ENCODE data around the gene PIGR. TPM values are rescaled to one million over a fixed set of nuclear protein-coding genes. Genes with fewer than 3 reads are reported as not detected.
A peak's percentile ranks its signal among the peaks of the same experiment; 100 is the strongest.

Gene PIGR, protein sequence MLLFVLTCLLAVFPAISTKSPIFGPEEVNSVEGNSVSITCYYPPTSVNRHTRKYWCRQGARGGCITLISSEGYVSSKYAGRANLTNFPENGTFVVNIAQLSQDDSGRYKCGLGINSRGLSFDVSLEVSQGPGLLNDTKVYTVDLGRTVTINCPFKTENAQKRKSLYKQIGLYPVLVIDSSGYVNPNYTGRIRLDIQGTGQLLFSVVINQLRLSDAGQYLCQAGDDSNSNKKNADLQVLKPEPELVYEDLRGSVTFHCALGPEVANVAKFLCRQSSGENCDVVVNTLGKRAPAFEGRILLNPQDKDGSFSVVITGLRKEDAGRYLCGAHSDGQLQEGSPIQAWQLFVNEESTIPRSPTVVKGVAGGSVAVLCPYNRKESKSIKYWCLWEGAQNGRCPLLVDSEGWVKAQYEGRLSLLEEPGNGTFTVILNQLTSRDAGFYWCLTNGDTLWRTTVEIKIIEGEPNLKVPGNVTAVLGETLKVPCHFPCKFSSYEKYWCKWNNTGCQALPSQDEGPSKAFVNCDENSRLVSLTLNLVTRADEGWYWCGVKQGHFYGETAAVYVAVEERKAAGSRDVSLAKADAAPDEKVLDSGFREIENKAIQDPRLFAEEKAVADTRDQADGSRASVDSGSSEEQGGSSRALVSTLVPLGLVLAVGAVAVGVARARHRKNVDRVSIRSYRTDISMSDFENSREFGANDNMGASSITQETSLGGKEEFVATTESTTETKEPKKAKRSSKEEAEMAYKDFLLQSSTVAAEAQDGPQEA
- not detected for total RNA-seq

DNA sequence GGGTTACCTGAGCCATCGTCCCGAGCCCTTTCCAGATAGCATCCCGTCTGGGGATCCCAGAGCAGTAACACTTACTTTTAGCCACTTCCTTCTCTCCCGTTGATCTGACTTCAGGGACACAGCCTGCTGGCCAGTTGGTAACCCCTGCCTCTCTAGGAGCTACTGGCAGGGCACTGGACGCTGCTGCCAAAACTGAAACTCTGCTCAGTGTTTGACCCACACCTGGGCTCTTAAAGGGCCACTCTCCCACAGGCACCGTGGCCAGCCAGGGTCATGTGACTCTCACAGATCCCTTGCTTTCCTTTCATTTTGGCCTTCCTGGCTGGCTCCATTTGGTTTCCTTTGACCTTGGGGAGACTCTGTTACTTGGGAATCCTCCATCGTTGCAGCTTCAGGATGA lies at the start of gene PIGR:
PIGR (minus strand) TSS at position 206 of the 400 bp plus-strand sequence. CDS start 5,935 bp downstream, outside the sequence.
- H3K36me3 Mint-ChIP-seq (ENCODE audit: low read depth): no peaks in the 10 kb centered on the region
- CTCF ChIA-PET: interaction anchor here (0.6 to 3.8 kb wide), 6 partner anchors 10 to 212 kb away, joined by 3 to 20 read pairs (median 4); no protein-coding TSS in a partner anchor
- H3K27ac Mint-ChIP-seq: no peak within 1 kb of the TSS
- H3K4me3 Mint-ChIP-seq: no peak within 1 kb of the TSS
- DNase-seq: no peak
- H3K27me3 Mint-ChIP-seq: peaks cover 11% of the 10 kb centered on the region
- no peaks in the 10 kb centered on the region for H3K4me1 Mint-ChIP-seq
- peaks cover 2% of the 10 kb centered on the region for H3K9me3 Mint-ChIP-seq
- POLR2A ChIA-PET: no interaction called here

- no peaks in the 10 kb centered on the region for H3K4me1 Mint-ChIP-seq
- H3K36me3 Mint-ChIP-seq (ENCODE audit: low read depth): no peaks in the 10 kb centered on the region
- peaks cover 58% of the 10 kb centered on the region for H3K27me3 Mint-ChIP-seq
- no peak overlapping the region for H3K27ac Mint-ChIP-seq
- ChIA-PET CTCF (interaction anchor here (0.6 kb wide), 1 partner anchor 145 kb away, joined by 3 read pairs; no protein-coding TSS in a partner anchor), POLR2A (no interaction called here)
- DNase-seq: no peak
- H3K9me3 Mint-ChIP-seq: no peaks in the 10 kb centered on the region
- no peak overlapping the region for H3K4me3 Mint-ChIP-seq
Observed at GRCh38 chr1:206992790-206993189, 46.5 kb upstream of the PIGR start.

GRCh38 chr1:206987873-206988272 lies 41.6 kb upstream of the PIGR start:
- Mint-ChIP-seq H3K27ac (no peak overlapping the region), H3K36me3 (ENCODE audit: low read depth) (no peaks in the 10 kb centered on the region), H3K9me3 (no peaks in the 10 kb centered on the region), H3K27me3 (peaks cover 56% of the 10 kb centered on the region), H3K4me1 (no peaks in the 10 kb centered on the region), H3K4me3 (no peak overlapping the region)
- ChIA-PET CTCF (no interaction called here), POLR2A (no interaction called here)
- no peak for DNase-seq

- Mint-ChIP-seq H3K27me3 (peaks cover 50% of the 10 kb centered on the region), H3K4me1 (no peaks in the 10 kb centered on the region), H3K9me3 (no peaks in the 10 kb centered on the region), H3K27ac (no peak overlapping the region), H3K4me3 (no peak overlapping the region), H3K36me3 (ENCODE audit: low read depth) (no peaks in the 10 kb centered on the region)
- POLR2A ChIA-PET: no interaction called here
- DNase-seq: no peak
- CTCF ChIA-PET: interaction anchor here (1.1 to 1.6 kb wide), 3 partner anchors 9 to 52 kb away, joined by 3 read pairs; no protein-coding TSS in a partner anchor
Observed at GRCh38 chr1:206986885-206987284, 40.6 kb upstream of the PIGR start.

- no peak overlapping the region for H3K4me3 Mint-ChIP-seq
- ChIA-PET CTCF (interaction anchor here (1.1 to 1.6 kb wide), 4 partner anchors 8 to 51 kb away, joined by 3 read pairs; no protein-coding TSS in a partner anchor), POLR2A (no interaction called here)
- DNase-seq: no peak
- no peaks in the 10 kb centered on the region for H3K4me1 Mint-ChIP-seq
- no peaks in the 10 kb centered on the region for H3K36me3 Mint-ChIP-seq (ENCODE audit: low read depth)
- H3K27me3 Mint-ChIP-seq: peaks cover 46% of the 10 kb centered on the region
- H3K27ac Mint-ChIP-seq: no peak overlapping the region
- H3K9me3 Mint-ChIP-seq: no peaks in the 10 kb centered on the region
Observed at GRCh38 chr1:206986402-206986801, 40.1 kb upstream of the PIGR start.

- ChIA-PET CTCF (interaction anchor here (1.3 to 1.6 kb wide), 3 partner anchors 12 to 50 kb away, joined by 3 read pairs; no protein-coding TSS in a partner anchor), POLR2A (no interaction called here)
- peaks cover 49% of the 10 kb centered on the region for H3K27me3 Mint-ChIP-seq
- H3K4me1 Mint-ChIP-seq: no peaks in the 10 kb centered on the region
- H3K27ac Mint-ChIP-seq: no peak overlapping the region
- no peaks in the 10 kb centered on the region for H3K9me3 Mint-ChIP-seq
- no peak overlapping the region for H3K4me3 Mint-ChIP-seq
- DNase-seq: no peak
- H3K36me3 Mint-ChIP-seq (ENCODE audit: low read depth): no peaks in the 10 kb centered on the region
Observed at GRCh38 chr1:206985162-206985749, 39.0 kb upstream of the PIGR start.

GRCh38 chr1:206982216-206982615 lies 36.0 kb upstream of the PIGR start:
- peak; percentile 70 for DNase-seq
- H3K27me3 Mint-ChIP-seq: peaks cover 35% of the 10 kb centered on the region
- H3K9me3 Mint-ChIP-seq: no peaks in the 10 kb centered on the region
- no peak overlapping the region for H3K4me3 Mint-ChIP-seq
- ChIA-PET POLR2A (interaction anchor here (0.6 kb wide), 1 partner anchor 171 kb away, joined by 3 read pairs; no protein-coding TSS in a partner anchor), CTCF (interaction anchor here (0.6 to 2.8 kb wide), 29 partner anchors 9 to 372 kb away, joined by 3 to 11 read pairs (median 4); partner anchors contain the start of genes DYRK3 and FCAMR)
- H3K27ac Mint-ChIP-seq: no peak overlapping the region
- no peaks in the 10 kb centered on the region for H3K4me1 Mint-ChIP-seq
- no peaks in the 10 kb centered on the region for H3K36me3 Mint-ChIP-seq (ENCODE audit: low read depth)

GRCh38 chr1:206979379-206980043 lies 33.2 kb upstream of the PIGR start:
- Mint-ChIP-seq H3K4me3 (no peak overlapping the region), H3K27me3 (peaks cover 30% of the 10 kb centered on the region), H3K27ac (no peak overlapping the region), H3K9me3 (no peaks in the 10 kb centered on the region), H3K36me3 (ENCODE audit: low read depth) (no peaks in the 10 kb centered on the region), H3K4me1 (no peaks in the 10 kb centered on the region)
- ChIA-PET POLR2A (no interaction called here), CTCF (interaction anchor here (1.7 to 2.1 kb wide), 3 partner anchors 25 to 245 kb away, joined by 4 to 7 read pairs (median 4); no protein-coding TSS in a partner anchor)
- DNase-seq: no peak

- no peak for DNase-seq
- no peak overlapping the region for H3K4me3 Mint-ChIP-seq
- no peaks in the 10 kb centered on the region for H3K4me1 Mint-ChIP-seq
- no peak overlapping the region for H3K27ac Mint-ChIP-seq
- POLR2A ChIA-PET: no interaction called here
- H3K36me3 Mint-ChIP-seq (ENCODE audit: low read depth): no peaks in the 10 kb centered on the region
- no peaks in the 10 kb centered on the region for H3K9me3 Mint-ChIP-seq
- H3K27me3 Mint-ChIP-seq: peaks cover 23% of the 10 kb centered on the region
- CTCF ChIA-PET: interaction anchor here (0.8 to 1.8 kb wide), 2 partner anchors 8 to 244 kb away, joined by 3 to 4 read pairs; no protein-coding TSS in a partner anchor
Observed at GRCh38 chr1:206978259-206978658, 32.0 kb upstream of the PIGR start.

GRCh38 chr1:206975306-206975705 lies 29.0 kb upstream of the PIGR start:
- no peak for DNase-seq
- H3K36me3 Mint-ChIP-seq (ENCODE audit: low read depth): no peaks in the 10 kb centered on the region
- no peak overlapping the region for H3K4me3 Mint-ChIP-seq
- no peak overlapping the region for H3K27ac Mint-ChIP-seq
- H3K4me1 Mint-ChIP-seq: no peaks in the 10 kb centered on the region
- ChIA-PET CTCF (interaction anchor here (0.5 to 0.6 kb wide), 2 partner anchors 57 to 251 kb away, joined by 3 to 5 read pairs; no protein-coding TSS in a partner anchor), POLR2A (no interaction called here)
- H3K9me3 Mint-ChIP-seq: no peaks in the 10 kb centered on the region
- H3K27me3 Mint-ChIP-seq: peaks cover 31% of the 10 kb centered on the region

- POLR2A ChIA-PET: no interaction called here
- no peak overlapping the region for H3K27ac Mint-ChIP-seq
- CTCF ChIA-PET: interaction anchor here (1.1 to 1.8 kb wide), 5 partner anchors 9 to 310 kb away, joined by 3 to 7 read pairs (median 4); no protein-coding TSS in a partner anchor
- no peaks in the 10 kb centered on the region for H3K4me1 Mint-ChIP-seq
- H3K4me3 Mint-ChIP-seq: no peak overlapping the region
- DNase-seq: no peak
- peaks cover 33% of the 10 kb centered on the region for H3K27me3 Mint-ChIP-seq
- no peaks in the 10 kb centered on the region for H3K9me3 Mint-ChIP-seq
- H3K36me3 Mint-ChIP-seq (ENCODE audit: low read depth): no peaks in the 10 kb centered on the region
Observed at GRCh38 chr1:206974140-206974539, 27.9 kb upstream of the PIGR start.

GRCh38 chr1:206972728-206973127 lies 26.5 kb upstream of the PIGR start:
- CTCF ChIA-PET: interaction anchor here (0.6 to 1.8 kb wide), 10 partner anchors 9 to 309 kb away, joined by 3 to 10 read pairs (median 3); partner anchors contain the start of gene PIGR
- no peak overlapping the region for H3K27ac Mint-ChIP-seq
- POLR2A ChIA-PET: no interaction called here
- DNase-seq: no peak
- peaks cover 30% of the 10 kb centered on the region for H3K27me3 Mint-ChIP-seq
- H3K9me3 Mint-ChIP-seq: no peaks in the 10 kb centered on the region
- H3K36me3 Mint-ChIP-seq (ENCODE audit: low read depth): no peaks in the 10 kb centered on the region
- no peak overlapping the region for H3K4me3 Mint-ChIP-seq
- peaks cover 12% of the 10 kb centered on the region for H3K4me1 Mint-ChIP-seq

Data from activated CD4-positive, alpha-beta T cell treated with anti-CD3 and anti-CD28 coated beads, Interleukin-2, amount 10 ng/mL, durations not matched to agents 7 days and 5 days (primary cell).